Keratinocyte (primary cell): ENCODE measurements around the gene CER1. TPM values are rescaled to one million over a fixed set of nuclear protein-coding genes. Genes with fewer than 3 reads are reported as not detected.

ENCODE experiments used
- DNase-seq: peaks from one replicate; pipeline ENCODE4 v3.0.0-alpha.2; 2011; ENCODE audit warnings: low read depth, missing footprints, low spot score
- FAIRE-seq: peaks from 2 replicates; lab custom pipeline; 2011; peaks lifted over from hg19 to GRCh38; lab: Jason Lieb, UNC
- H2AFZ ChIP-seq: 2 replicates; pipeline ENCODE4 v1.6.0; 2012; ENCODE audit warnings: low read length, control low read depth, inconsistent platforms; ENCODE audit not compliant: control insufficient read depth
- H3K27ac ChIP-seq: 2 replicates; pipeline ENCODE4 v1.5.1; 2011; ENCODE audit warnings: low read length; ENCODE audit not compliant: control insufficient read depth, insufficient read depth
- H3K27me3 ChIP-seq: 3 replicates; pipeline ENCODE4 v1.6.0; 2011; ENCODE audit warnings: low read length; ENCODE audit not compliant: control insufficient read depth, insufficient read depth; ENCODE audit errors: extremely low read depth
- H3K36me3 ChIP-seq, 2 experiments: 2 replicates in 1 of 2; 3 replicates in 1 of 2; pipeline ENCODE4 v1.5.1; 2011; ENCODE audit warnings: low read length in 2 of 2, mild to moderate bottlenecking in 1 of 2; ENCODE audit not compliant: control insufficient read depth in 2 of 2, insufficient read depth in 2 of 2; ENCODE audit errors: extremely low read depth in 1 of 2
- H3K4me1 ChIP-seq: 3 replicates; pipeline ENCODE4 v1.5.1; 2011; ENCODE audit warnings: low read length; ENCODE audit not compliant: control insufficient read depth, insufficient read depth; ENCODE audit errors: extremely low read depth
- H3K4me2 ChIP-seq: 3 replicates; pipeline ENCODE4 v1.6.0; 2011; ENCODE audit warnings: low read depth, low read length; ENCODE audit not compliant: control insufficient read depth, insufficient read depth; ENCODE audit errors: extremely low read depth
- H3K4me3 ChIP-seq, 3 experiments: fragments of 200-600 bp in 1 of 3; sonication (generic) in 1 of 3; 2 replicates in 2 of 3; 3 replicates in 1 of 3; pipeline ENCODE4 v1.5.1; 2011 to 2016; ENCODE audit warnings: low read length in 3 of 3, mild to moderate bottlenecking in 3 of 3, control low read depth in 2 of 3, inconsistent platforms in 1 of 3, low read depth in 1 of 3, mixed read lengths in 1 of 3, mixed run types in 1 of 3, moderate library complexity in 1 of 3; ENCODE audit not compliant: control insufficient read depth in 2 of 3, insufficient read depth in 2 of 3; ENCODE audit errors: extremely low read depth in 1 of 3
- H3K79me2 ChIP-seq: 2 replicates; pipeline ENCODE4 v1.6.0; 2012; ENCODE audit warnings: low read length; ENCODE audit not compliant: control insufficient read depth, insufficient read depth
- H3K9ac ChIP-seq: 3 replicates; pipeline ENCODE4 v1.6.0; 2011; ENCODE audit warnings: low read length; ENCODE audit not compliant: control insufficient read depth, insufficient read depth; ENCODE audit errors: extremely low read depth
- H3K9me1 ChIP-seq: 3 replicates; pipeline ENCODE4 v1.6.0; 2011; ENCODE audit warnings: low read length; ENCODE audit not compliant: control insufficient read depth, insufficient read depth; ENCODE audit errors: extremely low read depth
- H3K9me3 ChIP-seq: 2 replicates; pipeline ENCODE4 v1.5.1; 2012; ENCODE audit warnings: low read depth, low read length; ENCODE audit not compliant: control insufficient read depth
- H4K20me1 ChIP-seq: 3 replicates; pipeline ENCODE4 v1.6.0; 2011; ENCODE audit warnings: low read length; ENCODE audit not compliant: control insufficient read depth, insufficient read depth; ENCODE audit errors: extremely low read depth
- CTCF ChIP-seq, 3 experiments: IDR thresholded peaks in 1 of 3; conservative IDR thresholded peaks in 1 of 3; optimal IDR thresholded peaks in 1 of 3; 2 replicates in 2 of 3; 3 replicates in 1 of 3; pipeline versions ENCODE3 to v1.5.1; 2011; ENCODE audit warnings: low read length in 3 of 3, mild to moderate bottlenecking in 3 of 3, moderate library complexity in 2 of 3, control low read depth in 1 of 3, inconsistent platforms in 1 of 3; ENCODE audit not compliant: insufficient read depth in 2 of 3; ENCODE audit errors: extremely low read depth in 1 of 3
- EZH2 ChIP-seq: IDR thresholded peaks from one replicate; pipeline ENCODE4 v1.6.1; 2012; ENCODE audit warnings: inconsistent platforms, mild to moderate bottlenecking, low read length, moderate library complexity
- dilution Hi-C: fragments of 300-500 bp; cut with MboI; formaldehyde crosslinking; loops from one replicate; pipeline ENCODE4 v1.7.0; 2020; ENCODE audit warnings: low sequenced_read_pairs; ENCODE audit not compliant: extremely low pct_ligation_motif_present
- polyA plus RNA-seq, 5 experiments: library from polyadenylated mRNA; depleted of rRNA in 3 of 5; stranded (reverse) in 3 of 5; stranded (forward) in 1 of 5; unstranded in 1 of 5; fragments of >200 nt; gene quantifications; 1 replicate in 1 of 5; 2 replicates in 3 of 5; 3 replicates in 1 of 5; pipeline versions ENCODE4 v1.2.1 to v1.2.3, GENCODE V29; 2011 to 2012; ENCODE audit warnings: missing spikeins in 2 of 5, low read depth in 1 of 5, low replicate concordance in 1 of 5

CER1 gene
- polyA plus RNA-seq, 1 donor (not counting 4 experiments of a cell fraction or from before 2014, with no cell fraction given), result not detected

GRCh38 chr9:14741369-14741768 lies 18.8 kb upstream of the CER1 start:
- no peaks in the 10 kb centered on the region for H3K36me3 ChIP-seq

GRCh38 chr9:14733133-14733532 lies 10.6 kb upstream of the CER1 start:
- Histone ChIP-seq H4K20me1 (no peaks in the 10 kb centered on the region), H3K9ac (no peak overlapping the region), H3K4me2 (no peak overlapping the region), H3K27ac (no peak overlapping the region), H3K9me1 (no peaks in the 10 kb centered on the region), H3K36me3 (no peaks in the 10 kb centered on the region), H3K4me3 (no peak overlapping the region), H3K27me3 (no peaks in the 10 kb centered on the region), H3K4me1 (no peaks in the 10 kb centered on the region), H3K9me3 (no peaks in the 10 kb centered on the region), H3K79me2 (no peaks in the 10 kb centered on the region), H2AFZ (no peak overlapping the region)
- DNase-seq (no peak), FAIRE-seq (no peak)
- TF ChIP-seq CTCF (optimal IDR thresholded peaks at IDR 0.05 in 1 of 3, IDR thresholded peaks at IDR 0.05 in 1 of 3, conservative IDR thresholded peaks at IDR 0.05 in 1 of 3; ENCODE audit: extremely low read depth in 1 of 3, insufficient read depth in 2 of 3, low read length in 3 of 3) (no peak), EZH2 (no peak)
- dilution Hi-C loops, result no loop called here

More at GRCh38 chr9:14741369-14741768, 18.8 kb upstream of the CER1 start:
- FAIRE-seq (no peak), DNase-seq (no peak)
- Histone ChIP-seq H4K20me1 (no peaks in the 10 kb centered on the region), H3K27me3 (no peaks in the 10 kb centered on the region), H3K27ac (no peak overlapping the region), H3K9me3 (no peaks in the 10 kb centered on the region), H3K4me1 (peaks cover under 1% of the 10 kb centered on the region), H3K9ac (no peak overlapping the region), H3K9me1 (no peaks in the 10 kb centered on the region), H3K4me2 (no peak overlapping the region), H3K4me3 (no peak overlapping the region), H3K79me2 (no peaks in the 10 kb centered on the region), H2AFZ (no peak overlapping the region)
- TF ChIP-seq EZH2, result no peak
- dilution Hi-C loops, result no loop called here
